ENCODE results near the gene CD55.

CD55 gene

DNA sequence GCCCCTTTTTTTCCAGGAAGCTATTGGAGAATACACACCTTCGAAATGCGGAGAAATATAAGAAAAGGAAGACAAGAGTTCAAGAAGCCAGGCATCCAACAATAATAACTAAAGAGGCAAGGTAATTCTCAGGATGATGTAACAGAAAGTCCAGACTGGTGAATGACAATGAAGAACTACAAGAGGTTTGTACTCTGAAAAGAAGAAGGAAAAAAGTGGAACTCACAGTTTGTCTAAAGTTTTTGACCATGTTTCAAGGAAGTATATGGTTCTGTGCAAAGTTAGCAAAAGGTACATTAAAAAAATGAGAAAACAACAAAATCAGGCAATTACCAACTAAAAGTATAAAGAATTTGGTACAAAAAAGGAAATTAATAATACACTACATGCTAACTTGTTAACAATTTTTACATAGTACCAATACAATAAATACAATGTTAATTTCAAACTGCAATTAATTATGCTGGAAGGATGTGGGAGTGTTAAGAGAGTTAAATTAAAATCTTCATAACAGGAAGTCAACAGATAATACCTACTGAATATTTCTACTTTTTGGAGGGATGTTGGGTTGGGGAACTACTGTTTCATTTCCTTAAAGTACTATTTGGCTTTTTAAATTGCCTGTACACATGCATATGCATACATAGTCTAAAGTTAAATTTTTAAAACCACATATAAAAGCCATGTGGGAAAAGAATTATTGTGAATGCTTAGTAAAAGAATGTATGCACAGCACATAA, 12.9 kb upstream of the CD55 start:
- Histone ChIP-seq H3K27ac (ENCODE audit: low read depth, low read length) (no peak overlapping the region), H3F3A (ENCODE audit: insufficient read depth) (no peaks in the 10 kb centered on the region), H2AFZ (ENCODE audit: low read depth, low read length, severe bottlenecking) (no peak overlapping the region), H3K4me2 (ENCODE audit: low read depth, low read length, poor library complexity, severe bottlenecking) (no peak overlapping the region), H3K36me3 (ENCODE audit: low read length) (no peaks in the 10 kb centered on the region), H4K20me1 (ENCODE audit: low read depth, low read length) (no peaks in the 10 kb centered on the region), H3K9me3 (ENCODE audit: insufficient read depth, low read length) (no peaks in the 10 kb centered on the region), H3K79me2 (ENCODE audit: insufficient read depth, low read length) (no peaks in the 10 kb centered on the region), H3K9me2 (replicated peaks; ENCODE audit: insufficient read depth, low read length) (no peaks in the 10 kb centered on the region), H3K27me3 (ENCODE audit: low read length) (no peaks in the 10 kb centered on the region), H3K9ac (ENCODE audit: low read length) (no peak overlapping the region), H3K4me3 (ENCODE audit: insufficient read depth, low read length, poor library complexity, severe bottlenecking) (no peak overlapping the region)
- TF ChIP-seq EZH2phosphoT487 (conservative IDR thresholded peaks at IDR 0.05; ENCODE audit: low read length): no peak
- TF ChIP-seq, protein P1, sequence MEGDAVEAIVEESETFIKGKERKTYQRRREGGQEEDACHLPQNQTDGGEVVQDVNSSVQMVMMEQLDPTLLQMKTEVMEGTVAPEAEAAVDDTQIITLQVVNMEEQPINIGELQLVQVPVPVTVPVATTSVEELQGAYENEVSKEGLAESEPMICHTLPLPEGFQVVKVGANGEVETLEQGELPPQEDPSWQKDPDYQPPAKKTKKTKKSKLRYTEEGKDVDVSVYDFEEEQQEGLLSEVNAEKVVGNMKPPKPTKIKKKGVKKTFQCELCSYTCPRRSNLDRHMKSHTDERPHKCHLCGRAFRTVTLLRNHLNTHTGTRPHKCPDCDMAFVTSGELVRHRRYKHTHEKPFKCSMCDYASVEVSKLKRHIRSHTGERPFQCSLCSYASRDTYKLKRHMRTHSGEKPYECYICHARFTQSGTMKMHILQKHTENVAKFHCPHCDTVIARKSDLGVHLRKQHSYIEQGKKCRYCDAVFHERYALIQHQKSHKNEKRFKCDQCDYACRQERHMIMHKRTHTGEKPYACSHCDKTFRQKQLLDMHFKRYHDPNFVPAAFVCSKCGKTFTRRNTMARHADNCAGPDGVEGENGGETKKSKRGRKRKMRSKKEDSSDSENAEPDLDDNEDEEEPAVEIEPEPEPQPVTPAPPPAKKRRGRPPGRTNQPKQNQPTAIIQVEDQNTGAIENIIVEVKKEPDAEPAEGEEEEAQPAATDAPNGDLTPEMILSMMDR (IDR thresholded peaks at IDR 0.05; ENCODE audit: insufficient read depth, low read length, poor library complexity, severe bottlenecking): no peak

DNA sequence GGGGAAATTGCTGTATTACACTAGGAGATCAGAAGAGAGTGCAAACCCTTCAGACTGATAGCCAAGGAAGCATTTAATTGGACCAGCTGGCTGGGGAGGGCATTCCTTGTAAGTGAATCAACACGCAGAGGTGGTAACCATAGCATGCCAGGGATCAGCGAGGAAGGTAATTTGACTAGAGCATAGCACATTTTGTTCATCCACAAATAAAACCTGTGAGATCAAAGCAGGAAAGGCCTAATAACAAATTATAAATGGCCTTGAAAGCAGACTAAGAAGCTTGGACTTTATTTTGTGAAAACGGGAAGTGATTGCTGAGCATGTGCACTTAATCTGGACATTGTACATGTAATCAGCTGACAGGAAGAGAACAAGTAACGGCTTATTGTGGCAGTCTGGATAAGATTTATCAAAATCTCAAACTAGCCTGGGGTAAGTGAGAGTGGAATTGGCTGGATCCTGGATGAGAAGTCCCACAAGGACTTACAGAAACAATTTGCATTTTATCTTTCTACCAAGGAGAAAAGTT, 11.7 kb upstream of the CD55 start:
- H2AFZ ChIP-seq (ENCODE audit: low read depth, low read length, severe bottlenecking): no peak overlapping the region
- no peaks in the 10 kb centered on the region for H4K20me1 ChIP-seq (ENCODE audit: low read depth, low read length)
- H3K9me3 ChIP-seq (ENCODE audit: insufficient read depth, low read length): no peaks in the 10 kb centered on the region
- TF ChIP-seq EZH2phosphoT487 (conservative IDR thresholded peaks at IDR 0.05; ENCODE audit: low read length): no peak
- TF ChIP-seq, protein P1 (IDR thresholded peaks at IDR 0.05; ENCODE audit: insufficient read depth, low read length, poor library complexity, severe bottlenecking): no peak
- H3K36me3 ChIP-seq (ENCODE audit: low read length): no peaks in the 10 kb centered on the region
- peak overlapping the region; percentile 32 for H3K4me2 ChIP-seq (ENCODE audit: low read depth, low read length, poor library complexity, severe bottlenecking)
- H3F3A ChIP-seq (ENCODE audit: insufficient read depth): no peaks in the 10 kb centered on the region
- H3K9ac ChIP-seq (ENCODE audit: low read length): no peak overlapping the region
- no peaks in the 10 kb centered on the region for H3K9me2 ChIP-seq (replicated peaks; ENCODE audit: insufficient read depth, low read length)
- H3K27ac ChIP-seq (ENCODE audit: low read depth, low read length): no peak overlapping the region
- no peaks in the 10 kb centered on the region for H3K79me2 ChIP-seq (ENCODE audit: insufficient read depth, low read length)
- H3K4me3 ChIP-seq (ENCODE audit: insufficient read depth, low read length, poor library complexity, severe bottlenecking): no peak overlapping the region
- H3K27me3 ChIP-seq (ENCODE audit: low read length): no peaks in the 10 kb centered on the region

DNA sequence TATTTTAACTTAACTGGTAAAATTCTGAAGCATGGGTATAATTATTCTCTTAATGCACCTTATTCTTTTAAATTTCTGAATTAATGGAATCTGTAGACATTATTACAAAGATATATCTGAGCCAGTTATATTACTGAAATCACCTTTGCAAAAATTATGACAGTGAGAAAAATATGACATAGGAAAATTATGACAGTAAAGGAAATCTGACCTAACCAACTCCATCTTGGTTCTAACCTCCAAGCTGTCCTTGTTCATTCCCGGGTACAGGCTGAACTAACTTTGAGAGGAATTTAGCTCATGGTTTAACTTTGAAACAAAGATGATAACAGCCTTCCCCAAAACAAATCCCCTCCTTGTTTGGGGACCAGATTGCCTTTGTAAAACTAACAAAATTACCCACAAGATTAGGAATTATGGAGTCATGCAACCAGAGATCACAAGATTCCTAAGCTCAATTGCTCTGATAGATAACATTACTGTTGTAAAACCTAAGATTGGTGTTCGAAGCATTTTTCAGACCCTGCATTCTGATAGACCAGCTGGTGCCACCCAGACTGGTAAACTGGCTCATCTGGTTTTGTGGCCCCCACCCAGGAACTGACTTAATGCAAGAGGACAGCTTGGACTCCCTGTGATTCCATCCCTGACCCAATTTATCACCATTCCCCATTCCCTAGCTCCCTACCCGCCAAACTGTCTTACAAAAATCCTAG, 9.4 kb upstream of the CD55 start:
- no peaks in the 10 kb centered on the region for H3K9me2 ChIP-seq (replicated peaks; ENCODE audit: insufficient read depth, low read length)
- no peak overlapping the region for H3K4me3 ChIP-seq (ENCODE audit: insufficient read depth, low read length, poor library complexity, severe bottlenecking)
- no peaks in the 10 kb centered on the region for H4K20me1 ChIP-seq (ENCODE audit: low read depth, low read length)
- no peaks in the 10 kb centered on the region for H3K9me3 ChIP-seq (ENCODE audit: insufficient read depth, low read length)
- no peaks in the 10 kb centered on the region for H3K79me2 ChIP-seq (ENCODE audit: insufficient read depth, low read length)
- no peak overlapping the region for H3K9ac ChIP-seq (ENCODE audit: low read length)
- H3K36me3 ChIP-seq (ENCODE audit: low read length): no peaks in the 10 kb centered on the region
- no peaks in the 10 kb centered on the region for H3F3A ChIP-seq (ENCODE audit: insufficient read depth)
- no peak overlapping the region for H3K27ac ChIP-seq (ENCODE audit: low read depth, low read length)
- H3K4me2 ChIP-seq (ENCODE audit: low read depth, low read length, poor library complexity, severe bottlenecking): no peak overlapping the region
- no peaks in the 10 kb centered on the region for H3K27me3 ChIP-seq (ENCODE audit: low read length)
- no peak overlapping the region for H2AFZ ChIP-seq (ENCODE audit: low read depth, low read length, severe bottlenecking)
- TF ChIP-seq, protein P1 (IDR thresholded peaks at IDR 0.05; ENCODE audit: insufficient read depth, low read length, poor library complexity, severe bottlenecking): no peak
- TF ChIP-seq EZH2phosphoT487 (conservative IDR thresholded peaks at IDR 0.05; ENCODE audit: low read length): no peak
